ENCODE data around the gene TCTN2. TPM values are rescaled to one million over a fixed set of nuclear protein-coding genes. Genes with fewer than 3 reads are reported as not detected.

Gene TCTN2
- total RNA-seq, 1 experiment from 2014 or later = 8.3 TPM

DNA sequence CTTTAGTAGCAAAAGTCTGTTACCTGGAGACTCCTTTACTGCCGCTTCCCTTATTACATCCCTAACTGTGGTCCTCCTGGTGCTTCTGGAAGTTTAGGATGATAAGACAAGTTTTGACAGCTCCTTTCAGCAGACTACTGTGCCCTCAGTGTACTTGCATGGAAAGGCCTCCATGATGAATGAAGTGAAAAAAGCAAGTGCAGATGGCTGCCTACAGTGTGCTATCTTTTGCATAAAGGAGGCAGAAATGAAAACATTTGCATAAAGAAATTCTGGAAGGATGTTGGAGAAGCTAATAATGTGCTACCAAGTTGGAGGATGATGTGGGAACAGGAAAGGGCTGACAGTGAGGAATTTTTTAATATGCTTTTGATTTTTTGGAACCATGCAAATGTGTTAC lies 4.5 kb downstream of the TCTN2 start:
- no peaks in the 10 kb centered on the region; the same call in 1 of the 2 replicates for H3K36me3 ChIP-seq
- no peak for DNase-seq
- no peak overlapping the region for H3K4me3 ChIP-seq
- H3K9me3 ChIP-seq = no peaks in the 10 kb centered on the region
- no peaks in the 10 kb centered on the region for H3K27me3 ChIP-seq

DNA sequence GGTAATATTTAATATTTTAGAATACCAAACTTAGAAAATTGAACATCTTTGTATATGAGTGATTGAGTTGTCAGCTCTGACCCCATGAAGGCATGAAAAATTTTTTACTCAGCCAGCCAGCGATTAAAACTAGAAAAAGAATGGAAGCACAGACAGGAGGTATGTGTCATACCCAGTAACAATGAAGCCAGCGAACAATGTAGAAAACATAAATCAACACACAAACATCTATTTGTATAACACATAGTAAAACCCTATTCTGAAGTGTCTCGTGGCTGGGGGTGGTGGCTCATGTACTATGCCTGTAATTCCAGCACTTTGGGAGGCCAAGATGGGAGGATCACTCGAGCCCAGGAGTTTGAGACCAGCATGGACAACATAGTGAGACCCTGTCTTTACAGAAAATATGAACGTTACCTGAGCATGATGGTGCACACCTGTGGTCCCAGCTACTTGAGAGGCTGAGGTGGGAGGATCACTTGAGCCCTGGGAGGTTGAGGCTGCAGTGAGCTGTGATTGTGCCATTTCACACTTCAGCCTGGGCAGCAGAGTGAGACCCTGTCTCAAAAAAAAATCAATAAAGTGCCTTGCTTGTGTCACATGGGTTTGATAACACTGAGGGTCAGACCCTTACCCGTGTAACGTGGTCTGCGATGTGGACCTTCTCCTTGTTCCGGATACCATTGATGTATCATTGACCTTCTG lies 5.9 kb downstream of the TCTN2 start:
- Histone ChIP-seq H3K36me3 (no peaks in the 10 kb centered on the region; the same call in 1 of the 2 replicates), H3K27me3 (no peaks in the 10 kb centered on the region), H3K4me3 (no peak overlapping the region), H3K9me3 (no peaks in the 10 kb centered on the region)
- no peak for DNase-seq

DNA sequence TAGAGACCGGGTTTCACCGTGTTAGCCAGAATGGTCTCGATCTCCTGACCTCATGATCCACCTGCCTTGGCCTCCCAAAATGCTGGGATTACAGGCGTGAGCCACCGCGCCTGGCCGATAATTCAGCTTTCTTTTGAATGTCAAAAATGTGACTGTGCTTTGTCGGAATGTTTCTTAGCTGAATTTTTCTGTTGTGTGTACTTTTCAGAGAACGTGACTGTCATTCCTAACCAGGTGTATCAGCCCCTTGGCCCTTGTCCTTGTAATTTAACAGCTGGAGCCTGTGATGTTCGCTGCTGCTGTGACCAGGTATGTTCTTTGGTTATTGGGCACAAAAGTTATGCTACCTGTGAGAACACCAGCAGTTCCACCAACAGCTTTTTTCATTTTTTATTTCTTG lies 8.1 kb downstream of the TCTN2 start:
- DNase-seq = no peak
- Histone ChIP-seq H3K36me3 (no peaks in the 10 kb centered on the region; the same call in 1 of the 2 replicates), H3K9me3 (no peaks in the 10 kb centered on the region), H3K27me3 (no peaks in the 10 kb centered on the region), H3K4me3 (no peak overlapping the region)

DNA sequence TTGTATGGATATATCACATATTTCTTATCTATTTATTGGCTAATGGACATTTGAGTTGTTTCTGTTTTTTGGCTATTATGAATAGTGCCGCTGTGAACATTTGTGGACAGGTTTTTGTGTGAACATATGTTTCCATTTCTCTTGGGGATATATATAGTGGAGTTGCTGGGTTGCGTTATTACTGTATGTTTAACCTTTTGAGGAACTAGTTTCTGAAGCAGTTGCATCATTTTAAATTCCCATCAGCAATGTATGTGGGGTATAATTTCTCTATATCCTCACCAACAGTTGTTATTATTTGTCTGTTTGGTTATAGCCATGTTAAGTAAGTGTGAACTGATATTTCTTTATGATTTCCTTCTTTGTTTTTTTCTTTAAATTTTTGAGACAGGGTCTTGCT lies 10.7 kb downstream of the TCTN2 start:
- DNase-seq = no peak
- Histone ChIP-seq H3K36me3 (no peaks in the 10 kb centered on the region; the same call in 1 of the 2 replicates), H3K4me3 (no peak overlapping the region), H3K9me3 (no peaks in the 10 kb centered on the region), H3K27me3 (no peaks in the 10 kb centered on the region)

DNA sequence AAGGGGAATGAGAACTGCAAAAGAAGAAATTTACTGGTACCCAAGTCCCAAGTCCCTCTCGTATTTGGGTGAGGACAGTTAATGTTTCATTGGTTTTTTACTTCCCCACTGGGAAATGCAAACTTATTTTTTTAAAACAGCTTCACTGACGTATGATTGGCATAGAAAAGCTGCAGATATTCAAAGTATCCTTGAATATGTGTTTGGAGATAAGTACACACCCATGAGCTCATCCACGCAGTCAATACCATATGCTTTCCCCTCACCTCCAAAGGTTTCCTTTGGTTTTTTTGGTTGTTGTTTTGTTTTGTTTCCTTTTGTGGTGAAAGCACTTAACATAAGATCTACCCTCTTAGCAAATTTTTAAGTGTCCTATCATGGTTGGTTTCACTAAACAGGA lies 13.1 kb downstream of the TCTN2 start:
- H3K4me3 ChIP-seq = no peak overlapping the region
- no peaks in the 10 kb centered on the region; the same call in 1 of the 2 replicates for H3K36me3 ChIP-seq
- no peaks in the 10 kb centered on the region for H3K9me3 ChIP-seq
- no peaks in the 10 kb centered on the region for H3K27me3 ChIP-seq
- no peak for DNase-seq

DNA sequence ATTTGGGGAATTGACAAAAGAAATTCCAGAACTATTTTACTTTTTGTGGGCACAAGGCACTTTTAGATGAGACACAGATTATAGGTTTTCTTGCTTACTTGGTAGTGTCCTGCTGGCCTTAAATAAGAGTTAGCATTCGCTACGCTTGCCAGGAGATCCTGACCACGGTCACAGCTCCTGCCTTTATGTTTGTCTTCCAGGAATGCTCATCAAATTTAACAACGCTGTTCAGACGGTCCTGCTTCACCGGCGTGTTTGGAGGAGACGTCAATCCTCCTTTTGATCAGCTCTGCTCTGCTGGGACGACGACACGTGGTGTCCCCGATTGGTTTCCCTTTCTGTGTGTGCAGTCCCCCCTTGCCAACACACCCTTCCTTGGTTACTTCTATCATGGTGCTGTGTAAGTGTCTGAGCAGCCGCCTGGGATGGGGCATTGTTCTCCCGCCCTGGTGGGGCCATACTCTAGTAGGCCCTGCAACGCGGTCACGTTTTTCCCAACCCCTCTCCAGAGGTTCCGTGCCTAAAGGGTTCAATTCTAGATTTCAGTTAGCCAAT lies 15.8 kb downstream of the TCTN2 start:
- no peak for DNase-seq
- no peaks in the 10 kb centered on the region; the same call in 1 of the 2 replicates for H3K36me3 ChIP-seq
- no peaks in the 10 kb centered on the region for H3K27me3 ChIP-seq
- no peaks in the 10 kb centered on the region for H3K9me3 ChIP-seq
- H3K4me3 ChIP-seq = no peak overlapping the region

DNA sequence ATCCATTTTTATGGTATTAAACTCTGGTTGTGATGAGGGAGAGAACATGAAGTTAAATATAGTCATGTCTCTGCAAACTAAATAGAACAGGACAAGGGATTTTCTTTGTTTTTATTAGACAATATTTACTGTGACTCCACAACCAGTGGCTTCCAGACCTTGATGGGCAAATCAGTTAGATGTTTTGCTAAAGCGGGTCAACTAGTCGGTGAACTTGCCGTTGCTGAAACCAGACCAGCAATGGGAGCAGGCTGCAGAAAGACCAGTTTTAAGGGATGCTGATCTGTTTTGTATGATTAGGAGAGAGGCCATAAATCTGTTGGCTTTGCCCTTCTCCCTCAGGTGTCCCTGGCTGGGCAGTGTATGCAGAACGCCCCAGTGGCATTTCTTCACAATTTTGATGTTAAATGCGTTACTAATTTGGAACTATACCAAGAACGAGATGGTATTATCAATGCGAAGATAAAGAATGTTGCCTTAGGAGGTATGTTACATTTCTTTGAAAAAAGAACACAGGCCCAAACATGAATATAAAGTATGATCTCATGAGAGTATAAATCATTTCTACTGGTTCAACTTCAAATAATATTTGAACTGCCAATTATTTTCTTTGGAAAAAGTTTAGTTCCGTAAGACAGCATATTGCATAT lies 19.4 kb downstream of the TCTN2 start:
- Histone ChIP-seq H3K27me3 (no peaks in the 10 kb centered on the region), H3K36me3 (peaks cover 5% of the 10 kb centered on the region), H3K9me3 (no peaks in the 10 kb centered on the region), H3K4me3 (no peak overlapping the region)
- no peak for DNase-seq

DNA sequence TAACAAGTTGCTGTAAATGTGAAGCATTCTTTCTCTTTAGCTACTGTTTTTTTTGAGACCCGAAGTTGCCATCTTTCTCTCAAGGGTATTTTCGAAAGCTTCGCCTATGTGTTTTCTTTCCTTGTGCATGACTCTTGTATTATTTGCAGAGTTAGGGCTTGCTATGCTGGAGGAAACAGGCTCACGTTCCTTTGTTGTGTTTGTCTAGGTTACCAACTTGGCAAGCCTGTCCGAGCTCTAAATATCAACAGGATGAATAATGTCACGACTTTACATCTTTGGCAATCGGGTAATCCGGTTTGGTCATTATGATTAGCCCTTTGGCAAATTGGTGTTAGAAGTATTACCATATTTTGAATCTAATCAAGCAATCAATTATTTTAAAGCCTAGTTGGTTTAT lies 25.3 kb downstream of the TCTN2 start:
- no peak overlapping the region for H3K4me3 ChIP-seq
- H3K9me3 ChIP-seq = no peaks in the 10 kb centered on the region
- no peak for DNase-seq

DNA sequence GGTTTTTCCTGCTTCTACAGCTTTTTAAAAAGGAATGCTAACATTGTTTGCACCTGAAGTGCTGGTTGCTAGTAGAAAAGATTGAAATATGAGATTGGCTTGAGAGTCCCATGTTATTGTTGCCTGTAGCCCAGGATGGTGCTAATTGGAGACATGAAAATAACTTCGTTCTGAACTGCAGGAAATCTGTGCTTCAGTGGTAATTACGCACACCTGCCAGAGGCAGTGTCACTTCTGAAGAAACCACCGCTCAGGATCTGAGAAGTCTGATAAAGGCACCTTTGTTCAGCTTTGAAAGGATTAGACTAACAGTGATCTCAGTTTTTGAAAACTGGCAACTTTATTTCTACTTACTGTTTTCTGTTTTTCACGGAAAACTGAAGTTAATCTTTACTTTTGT lies 25.7 kb downstream of the TCTN2 start:
- Histone ChIP-seq H3K36me3 (peaks cover 10% of the 10 kb centered on the region), H3K27me3 (no peaks in the 10 kb centered on the region), H3K4me3 (no peak overlapping the region), H3K9me3 (no peaks in the 10 kb centered on the region)
- no peak for DNase-seq

More for the DNA sequence above, 25.3 kb downstream of the TCTN2 start:
- Histone ChIP-seq H3K27me3 (no peaks in the 10 kb centered on the region), H3K36me3 (peaks cover 10% of the 10 kb centered on the region)

DNA sequence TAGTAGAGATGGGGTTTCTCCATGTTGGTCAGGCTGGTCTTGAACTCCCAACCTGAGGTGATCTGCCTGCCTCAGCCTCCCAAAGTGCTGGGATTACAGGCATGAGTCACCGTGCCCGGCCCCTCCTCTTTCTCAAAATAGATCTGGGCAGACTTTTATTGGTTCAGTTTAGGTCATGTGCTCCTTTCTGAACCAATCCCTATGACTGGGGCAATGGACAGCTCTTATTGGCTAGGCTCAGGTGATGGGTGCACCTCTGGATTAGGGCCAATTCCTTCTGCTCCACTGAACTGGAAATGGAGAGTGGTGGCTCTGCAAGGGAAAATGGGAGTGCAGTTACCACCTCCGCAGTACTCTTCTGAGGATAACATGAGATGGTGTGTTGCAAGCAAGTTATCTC lies 35.0 kb downstream of the TCTN2 start:
- Histone ChIP-seq H3K36me3 (peaks cover 5% of the 10 kb centered on the region), H3K9me3 (no peaks in the 10 kb centered on the region), H3K27me3 (no peaks in the 10 kb centered on the region), H3K4me3 (no peak overlapping the region)
- peak; percentile 22 for DNase-seq

DNA sequence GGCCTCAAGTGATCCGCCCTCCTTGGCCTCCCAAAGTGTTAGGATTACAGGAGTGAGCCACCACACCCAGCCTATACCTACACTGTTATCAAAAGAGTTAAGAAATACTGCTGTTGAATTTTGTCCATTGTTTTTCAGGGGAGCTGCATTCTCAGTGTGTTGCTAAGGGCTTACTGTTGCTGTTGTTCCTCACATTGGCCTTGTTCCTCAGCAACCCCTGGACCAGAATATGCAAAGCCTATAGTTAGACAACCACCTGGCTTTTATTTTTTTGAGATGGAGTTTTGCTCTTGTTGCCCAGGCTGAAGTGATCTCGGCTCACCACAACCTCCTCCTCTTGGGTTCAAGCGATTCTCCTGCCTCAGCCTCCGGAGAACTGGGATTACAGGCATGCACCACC lies 36.6 kb downstream of the TCTN2 start:
- no peak for DNase-seq
- Histone ChIP-seq H3K9me3 (no peaks in the 10 kb centered on the region), H3K27me3 (no peaks in the 10 kb centered on the region), H3K4me3 (no peak overlapping the region), H3K36me3 (peaks cover 5% of the 10 kb centered on the region; the same call in 1 of the 2 replicates)

DNA sequence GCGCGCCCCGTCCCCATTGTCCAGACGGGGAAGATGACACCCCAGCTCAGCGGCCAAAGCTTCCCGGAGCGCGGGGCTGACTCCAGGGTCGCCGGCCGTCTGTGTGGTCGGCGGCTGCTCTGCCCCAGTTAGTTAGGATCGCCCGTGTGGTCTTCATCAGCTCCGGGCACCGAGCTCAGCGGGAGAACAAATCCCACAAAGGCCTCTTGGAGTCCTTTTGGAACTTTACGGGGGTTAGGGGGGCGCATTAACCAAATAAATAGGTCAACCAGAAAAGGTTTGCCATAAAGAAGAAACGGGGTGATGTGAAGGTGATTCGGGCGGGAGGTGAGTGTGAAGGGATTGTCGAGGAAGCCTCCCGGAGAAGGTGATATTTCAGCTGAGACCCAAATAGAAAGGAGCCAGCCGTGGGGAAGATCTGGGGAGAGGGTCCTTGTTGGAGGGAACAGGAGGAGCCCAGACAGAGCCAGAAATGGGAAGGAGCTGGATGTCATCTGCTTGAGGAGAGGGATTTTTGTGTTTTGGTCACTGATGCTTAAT lies 41.9 kb downstream of the TCTN2 start:
- Histone ChIP-seq H3K36me3 (peaks cover 3% of the 10 kb centered on the region; the same call in 1 of the 2 replicates), H3K4me3 (peak overlapping the region; percentile 83), H3K27me3 (no peaks in the 10 kb centered on the region), H3K9me3 (no peaks in the 10 kb centered on the region)
- no peak for DNase-seq

DNA sequence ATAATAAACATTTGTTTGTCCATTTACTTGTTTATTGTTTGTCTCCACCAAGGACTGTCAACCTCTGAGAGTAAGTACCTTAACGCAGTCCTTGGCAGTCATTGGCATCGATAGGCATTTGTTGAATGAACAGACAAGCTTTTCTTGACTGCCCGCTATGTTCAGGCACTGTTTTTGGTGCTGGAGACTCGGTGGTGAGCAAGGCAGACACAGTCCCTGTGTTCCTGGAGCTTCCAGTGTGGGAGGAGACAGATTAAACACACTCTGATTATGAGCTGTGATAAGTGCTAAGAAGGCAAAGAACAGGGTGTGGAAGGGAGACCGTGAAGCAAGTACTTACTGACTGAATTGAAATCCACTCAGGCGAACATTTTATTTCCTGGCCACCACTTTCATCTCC lies 42.5 kb downstream of the TCTN2 start:
- peaks cover 3% of the 10 kb centered on the region for H3K36me3 ChIP-seq
- no peaks in the 10 kb centered on the region for H3K9me3 ChIP-seq
- no peak for DNase-seq
- H3K27me3 ChIP-seq = no peaks in the 10 kb centered on the region
- H3K4me3 ChIP-seq = peak overlapping the region; percentile 83

DNA sequence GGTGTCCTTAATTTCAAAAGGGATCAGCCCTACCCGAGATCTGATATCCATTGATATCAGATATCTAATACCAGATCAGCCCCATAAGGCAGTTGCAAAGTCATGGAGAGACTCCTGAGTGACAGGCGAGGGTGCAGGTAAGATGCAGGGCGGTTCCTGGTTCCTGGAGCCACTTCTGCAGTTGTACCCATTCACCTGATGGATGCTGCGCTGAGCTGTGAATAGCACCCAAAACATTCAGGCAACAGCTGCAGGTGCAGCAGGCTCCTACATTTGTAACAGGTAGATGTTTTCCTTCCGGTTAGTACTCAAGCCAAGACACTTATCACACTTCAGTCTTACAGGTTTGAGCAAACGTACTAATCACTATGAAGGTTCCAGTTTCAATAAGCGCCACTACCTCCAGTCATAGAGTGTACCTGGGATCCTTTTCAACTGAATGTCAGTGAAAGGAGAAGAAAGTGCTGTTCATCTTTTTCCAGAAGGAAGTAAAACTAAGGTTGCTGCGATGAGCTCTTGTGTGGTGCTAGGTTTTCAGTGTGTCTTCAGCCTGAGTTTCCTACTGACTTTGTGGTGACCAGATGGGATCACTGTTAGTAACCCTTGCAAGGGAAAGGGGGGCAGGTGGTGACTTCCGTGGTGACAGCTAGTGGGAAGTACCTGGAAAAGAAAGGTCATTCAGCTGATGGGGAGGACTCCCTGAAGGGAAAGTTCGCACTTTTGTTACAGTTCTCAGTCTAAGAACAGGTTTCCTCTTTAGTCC lies 43.1 kb downstream of the TCTN2 start:
- Histone ChIP-seq H3K4me3 (no peak overlapping the region), H3K36me3 (peaks cover 9% of the 10 kb centered on the region), H3K9me3 (no peaks in the 10 kb centered on the region), H3K27me3 (no peaks in the 10 kb centered on the region)
- no peak for DNase-seq

DNA sequence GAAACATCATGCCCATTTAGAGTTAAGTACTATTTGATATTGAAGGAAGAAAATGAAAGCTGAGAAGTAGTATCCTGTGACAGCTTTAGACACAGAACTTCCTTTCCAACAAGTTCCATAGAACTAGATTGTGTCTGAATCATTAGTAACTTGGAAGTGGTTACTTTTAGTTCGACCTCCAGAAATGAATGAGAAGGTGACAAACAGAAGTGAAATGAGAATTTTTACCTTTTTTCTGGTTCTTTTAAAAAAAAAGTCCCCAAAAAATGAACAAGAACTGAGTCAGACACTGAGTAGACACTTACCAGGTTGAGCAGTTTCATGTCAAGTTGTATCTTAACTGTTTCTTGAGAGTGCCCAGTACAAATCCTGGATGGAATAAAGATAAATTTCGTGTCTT lies 44.3 kb downstream of the TCTN2 start:
- H3K36me3 ChIP-seq = peaks cover 14% of the 10 kb centered on the region
- H3K9me3 ChIP-seq = no peaks in the 10 kb centered on the region
- no peak overlapping the region for H3K4me3 ChIP-seq
- H3K27me3 ChIP-seq = no peaks in the 10 kb centered on the region
- DNase-seq = no peak

DNA sequence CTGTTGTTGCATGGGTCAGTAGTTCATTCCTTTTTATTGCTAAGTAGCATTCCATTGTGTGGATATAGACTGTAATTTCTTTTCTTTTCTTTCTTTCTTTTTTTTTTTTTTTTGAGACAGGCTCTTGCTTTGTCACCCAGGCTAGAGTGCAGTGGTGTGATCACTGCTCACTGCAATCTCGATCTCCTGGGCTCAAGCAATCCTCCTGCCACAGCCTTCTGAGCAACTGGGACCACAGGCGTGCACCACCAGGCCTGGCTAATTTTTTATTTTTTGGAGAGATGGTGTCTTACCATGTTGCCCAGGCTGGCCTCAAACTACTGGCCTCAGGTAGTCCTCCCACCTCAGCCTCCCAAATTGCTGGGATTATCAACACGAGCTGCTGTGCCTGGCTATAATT lies 46.4 kb downstream of the TCTN2 start:
- Histone ChIP-seq H3K9me3 (no peaks in the 10 kb centered on the region), H3K36me3 (peaks cover 26% of the 10 kb centered on the region), H3K27me3 (no peaks in the 10 kb centered on the region), H3K4me3 (no peak overlapping the region)
- no peak for DNase-seq

Data from MG63 (cell line).